ENCODE data around the gene NKD1.

The NKD1 gene

GRCh38 chr16:50694206-50694605, 146.0 kb downstream of the NKD1 start:
- no peak for DNase-seq (ENCODE audit: low read depth in 2 of 2)

- DNase-seq (ENCODE audit: low read depth in 2 of 2), result no peak
These were observed 147.1 kb downstream of the NKD1 start for GRCh38 chr16:50695017-50696000.

- no peak for DNase-seq (ENCODE audit: low read depth in 2 of 2)
These were observed 147.9 kb downstream of the NKD1 start for GRCh38 chr16:50696126-50696525.

GRCh38 chr16:50696575-50697420, 148.6 kb downstream of the NKD1 start:
- DNase-seq (ENCODE audit: low read depth in 2 of 2), result no peak

- DNase-seq (ENCODE audit: low read depth in 2 of 2), result no peak
These were observed 149.2 kb downstream of the NKD1 start for GRCh38 chr16:50697421-50697715.

- DNase-seq (ENCODE audit: low read depth in 2 of 2), result peak in 1 of 2 donors; percentile 31
These were observed 149.9 kb downstream of the NKD1 start for GRCh38 chr16:50697881-50698767.

Data from activated CD8-positive, alpha-beta memory T cell treated with anti-CD3 and anti-CD28 coated beads for 4 hours (primary cell).